GM20431 (cell line): ENCODE measurements around the gene PSMD1.
"Not testable (repeated sequence)": the region's sequence is repeated elsewhere in the genome, so short reads cannot be mapped to it uniquely, and the experiment has no call there.

Experiments used
- in situ Hi-C: fragments of 300-500 bp; cut with MseI, MboI; formaldehyde crosslinking; loops from one replicate; pipeline ENCODE4 v1.15.0; 2020; ENCODE audit warnings: low sequenced_read_pairs; ENCODE audit not compliant: unreplicated experiment

Gene PSMD1

GRCh38 chr2:231134910-231135655 is 78.4 kb downstream of the PSMD1 start:
- in situ Hi-C loops = no loop called here

DNA sequence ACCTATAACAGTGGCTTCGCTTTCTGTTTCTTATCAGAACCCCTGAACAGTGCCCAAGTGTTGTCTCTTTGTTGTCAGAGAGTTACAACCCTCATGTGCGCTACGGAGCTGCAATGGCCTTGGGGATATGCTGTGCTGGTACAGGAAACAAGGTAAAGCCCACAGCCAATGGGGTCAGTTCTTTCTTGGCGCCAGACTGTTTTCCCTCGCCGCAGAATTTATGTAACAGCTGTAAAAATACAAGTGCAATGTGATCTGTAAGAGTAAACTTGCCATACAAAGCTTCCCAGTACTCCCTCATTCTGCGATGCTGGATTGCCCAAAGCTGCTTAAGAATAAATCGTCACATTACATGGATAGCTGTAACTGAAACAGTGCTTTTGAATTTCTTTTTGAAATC is 82.0 kb downstream of the PSMD1 start:
- in situ Hi-C loops = no loop called here

GRCh38 chr2:231139796-231140195 is 83.1 kb downstream of the PSMD1 start:
- in situ Hi-C loops = no loop called here

DNA sequence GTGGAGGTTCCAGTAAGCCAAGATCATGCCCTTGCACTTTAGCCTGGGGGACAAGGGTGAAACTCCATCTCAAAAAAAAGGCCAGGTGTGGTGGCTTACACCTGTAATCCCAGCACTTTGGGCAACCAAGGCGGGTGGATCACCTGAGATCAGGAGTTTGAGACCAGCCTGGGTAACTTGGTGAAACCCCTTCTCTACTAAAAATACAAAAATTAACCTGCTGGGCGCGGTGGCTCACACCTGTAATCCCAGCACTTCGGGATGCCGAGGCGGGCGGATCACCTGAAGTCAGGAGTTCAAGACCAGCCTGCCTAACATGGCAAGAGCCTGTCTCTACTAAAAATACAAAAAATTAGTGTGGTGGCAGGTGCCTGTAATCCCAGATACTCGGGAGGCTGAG is 84.1 kb downstream of the PSMD1 start:
- in situ Hi-C loops = not testable (repeated sequence)

- in situ Hi-C loops = no loop called here
Measured at GRCh38 chr2:231144896-231145295, 88.2 kb downstream of the PSMD1 start.

GRCh38 chr2:231146665-231147064 is 90.0 kb downstream of the PSMD1 start:
- in situ Hi-C loops = no loop called here

DNA sequence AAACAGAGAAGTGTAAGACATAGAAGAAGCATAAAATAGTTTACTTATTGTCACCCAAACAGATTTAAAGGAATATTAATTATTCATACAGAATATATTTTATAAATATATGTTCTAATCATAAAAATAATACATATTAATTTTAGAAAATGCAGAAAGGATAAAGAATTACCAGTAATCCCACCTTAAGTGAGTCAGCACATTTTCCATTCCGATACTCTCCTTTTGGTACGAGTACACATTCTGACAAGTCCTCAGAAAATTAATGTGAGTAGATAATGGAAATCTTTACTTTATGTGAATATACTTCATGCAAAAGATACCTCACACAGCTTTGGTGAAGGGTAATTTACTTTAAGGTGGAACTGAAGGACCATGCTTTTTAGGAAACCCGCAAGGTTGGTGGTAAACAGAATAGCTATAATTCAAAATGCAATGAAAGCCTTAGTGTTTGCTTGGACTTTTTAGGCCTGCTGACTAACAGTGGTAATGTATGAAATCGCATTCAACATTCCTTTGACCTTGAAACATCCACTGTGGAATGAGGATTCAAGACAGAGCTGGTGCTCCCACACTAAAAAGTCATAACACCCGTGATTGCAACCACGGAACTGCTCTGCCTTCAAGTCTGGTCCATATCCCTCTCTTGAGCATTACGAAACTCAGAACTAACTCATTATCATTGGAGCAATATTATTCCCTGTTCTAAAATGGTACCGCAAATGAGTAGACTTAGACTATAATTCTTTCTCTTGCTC is 96.3 kb downstream of the PSMD1 start:
- in situ Hi-C loops = no loop called here

DNA sequence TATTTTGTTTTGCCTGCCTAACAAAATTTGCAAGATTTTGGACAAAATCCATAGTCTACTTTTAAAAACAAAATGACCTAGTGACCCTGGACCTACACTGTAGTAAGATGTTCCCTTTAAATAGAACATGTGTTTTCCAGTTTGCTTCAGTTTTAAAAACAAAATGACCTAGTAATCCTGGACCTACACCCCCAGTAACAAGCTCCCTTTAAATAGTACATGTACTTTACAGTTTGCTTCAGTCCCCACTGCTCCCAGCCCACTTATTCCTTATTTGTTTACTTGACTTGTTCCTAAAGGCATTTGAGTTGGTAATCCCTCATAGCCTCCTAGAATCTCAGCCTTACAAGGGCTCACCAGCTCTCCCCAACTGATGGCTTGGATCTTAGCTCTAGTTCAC is 102.6 kb downstream of the PSMD1 start:
- in situ Hi-C loops = no loop called here

DNA sequence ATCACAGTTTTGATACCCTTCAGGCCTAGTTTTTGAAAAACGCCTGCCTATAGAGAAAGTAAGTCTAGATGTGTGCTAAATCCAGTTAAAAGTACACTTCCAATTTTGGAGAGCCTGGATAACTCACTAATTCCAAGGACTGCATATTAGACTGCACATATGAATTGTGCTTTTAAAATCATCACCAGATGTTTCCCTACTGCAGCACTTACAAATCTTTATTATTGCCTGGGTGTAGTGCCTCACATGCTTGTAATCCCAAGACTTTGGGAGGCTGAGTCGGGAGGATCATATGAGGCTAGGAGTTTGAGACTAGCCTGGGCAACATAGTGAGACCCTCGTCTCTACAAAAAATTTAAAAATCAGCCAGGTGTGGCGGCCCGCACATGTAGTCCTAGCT is 104.0 kb downstream of the PSMD1 start:
- in situ Hi-C loops = no loop called here

DNA sequence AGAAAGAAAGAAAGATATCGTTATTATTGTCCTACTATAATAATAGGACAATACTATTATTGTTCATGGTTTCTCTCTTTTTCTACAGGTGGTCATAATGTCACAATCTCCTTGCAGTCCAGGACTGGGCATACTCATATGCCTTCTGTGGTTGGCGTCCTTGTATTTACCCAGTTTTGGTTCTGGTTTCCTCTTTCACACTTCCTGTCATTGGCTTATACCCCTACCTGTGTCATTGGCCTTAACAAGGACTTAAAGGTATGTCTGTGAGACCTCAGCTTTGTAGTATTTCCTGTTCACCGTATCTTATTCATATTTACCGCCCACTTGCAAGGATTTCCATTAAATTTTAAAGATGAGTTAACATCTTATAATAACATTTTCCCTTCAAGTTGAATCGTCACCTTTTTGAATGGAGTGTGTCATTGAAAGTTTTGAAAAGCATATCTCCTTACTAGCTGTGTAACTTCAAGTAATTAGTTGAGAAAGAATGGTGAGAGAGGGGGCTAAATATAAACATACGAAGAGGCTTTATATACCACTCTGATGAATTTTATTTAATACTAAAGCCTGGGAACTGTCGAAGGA is 104.7 kb downstream of the PSMD1 start:
- in situ Hi-C loops = no loop called here

GRCh38 chr2:231161877-231162329 is 105.2 kb downstream of the PSMD1 start:
- in situ Hi-C loops = no loop called here

DNA sequence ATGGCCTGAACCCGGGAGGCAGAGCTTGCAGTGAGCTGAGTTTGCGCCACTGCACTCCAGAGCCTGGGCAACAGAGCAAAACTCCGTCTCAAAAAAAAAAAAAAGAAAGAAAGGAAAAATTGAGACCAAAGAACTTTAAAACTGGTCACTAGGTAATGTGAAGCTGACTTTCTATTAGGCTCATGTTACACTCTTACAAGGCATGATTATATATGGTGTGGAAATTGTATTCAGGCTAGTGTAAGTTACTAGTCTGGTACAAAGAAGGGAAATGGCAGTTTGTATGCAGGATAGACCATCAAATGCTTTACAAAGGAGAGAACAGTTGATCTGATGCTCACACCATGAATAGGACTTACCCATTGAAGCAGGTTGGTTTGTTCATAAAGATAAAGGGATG is 106.3 kb downstream of the PSMD1 start:
- in situ Hi-C loops = no loop called here

- in situ Hi-C loops = no loop called here
Measured at GRCh38 chr2:231163414-231164095, 106.9 kb downstream of the PSMD1 start.

DNA sequence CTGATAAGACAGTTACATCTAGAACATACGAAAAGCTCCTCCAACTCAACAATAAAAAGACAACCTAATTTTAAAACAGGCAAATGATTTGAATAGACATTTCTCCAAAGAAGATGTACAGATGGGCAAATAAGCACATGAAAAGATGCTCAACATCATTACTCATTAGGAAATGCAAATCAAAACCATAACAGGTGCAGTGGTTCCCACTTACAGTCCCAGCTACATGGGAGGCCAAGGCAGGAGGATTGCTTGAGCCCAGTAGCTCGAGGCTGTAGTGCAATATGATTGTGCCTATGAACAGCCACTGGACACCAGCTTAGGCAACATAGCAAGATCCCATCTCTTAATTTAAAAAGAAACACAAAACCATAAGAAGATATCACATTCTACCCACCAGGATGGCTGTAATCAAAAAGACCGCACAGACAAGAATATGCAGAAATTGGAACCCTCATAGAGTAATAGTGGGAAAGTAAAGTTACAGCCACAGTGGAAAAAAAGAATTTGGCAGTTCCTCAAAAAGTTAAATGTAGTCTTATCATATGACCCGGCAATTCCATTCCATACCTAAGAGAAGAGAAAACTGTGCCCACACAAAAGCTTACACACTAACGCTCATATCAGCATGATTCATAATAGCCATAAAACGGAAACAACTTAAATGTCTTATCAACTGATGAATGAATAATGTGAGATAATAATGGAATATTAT is 111.2 kb downstream of the PSMD1 start:
- in situ Hi-C loops = no loop called here

- in situ Hi-C loops = no loop called here
Measured at GRCh38 chr2:231168460-231169139, 111.9 kb downstream of the PSMD1 start.

DNA sequence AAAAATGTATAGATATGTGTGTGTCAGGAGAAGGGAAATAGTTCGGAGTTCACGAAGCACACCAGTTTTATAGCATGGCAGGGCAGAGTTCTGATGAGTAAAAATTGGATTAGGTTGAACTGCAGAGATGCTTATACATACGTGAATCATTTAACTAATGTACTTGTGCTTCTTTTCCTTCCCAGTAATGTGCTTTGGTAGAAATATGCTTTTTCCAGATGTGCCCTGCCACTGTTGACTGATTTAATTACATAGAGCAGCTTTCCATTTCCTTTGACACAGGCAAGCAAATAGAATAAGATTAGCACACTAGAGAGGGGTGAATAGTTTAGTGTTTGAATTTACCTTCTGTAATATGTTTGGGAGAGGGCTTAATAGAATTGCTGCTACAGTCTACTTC is 112.8 kb downstream of the PSMD1 start:
- in situ Hi-C loops = no loop called here

GRCh38 chr2:231170055-231170454 is 113.4 kb downstream of the PSMD1 start:
- in situ Hi-C loops = no loop called here

GRCh38 chr2:231172025-231172424 is 115.4 kb downstream of the PSMD1 start:
- in situ Hi-C loops = no loop called here

DNA sequence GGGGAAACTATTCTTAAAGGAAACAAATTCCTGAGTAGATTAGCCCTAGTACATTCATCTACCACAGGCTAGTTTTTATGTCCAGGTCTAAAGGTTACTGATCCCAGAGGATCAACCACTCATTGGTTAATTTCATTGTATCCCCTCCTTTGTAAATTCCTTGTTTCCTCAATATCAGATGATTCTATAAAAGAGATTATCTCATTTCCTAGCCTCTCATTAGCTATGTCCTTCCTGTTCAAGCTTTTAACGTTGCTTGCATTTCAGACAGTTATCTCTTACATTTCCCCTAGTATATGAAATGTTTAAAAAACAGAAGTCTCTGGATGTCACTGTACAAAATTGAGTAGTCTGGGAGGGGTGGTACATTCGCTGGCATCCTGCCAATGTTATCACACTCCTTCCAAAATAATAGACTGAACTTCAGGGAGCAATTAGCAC is 117.6 kb downstream of the PSMD1 start:
- in situ Hi-C loops = no loop called here
